IMR-90 (cell line): ENCODE data around the gene HDAC9. TPM values are rescaled to one million over a fixed set of nuclear protein-coding genes. Genes with fewer than 3 reads are reported as not detected.

Experiments
- ATAC-seq: fragments of 200-7000 bp; cut with Tn5 transposase; 2 replicates; pipeline ENCODE4 v1.9.1; 2020; ENCODE audit warnings: low read depth, mild to moderate bottlenecking, moderate library complexity
- BruUV-seq: library from RNA; stranded (reverse); fragments of 400-500 nt; replicated peaks from 2 replicates; lab custom pipeline; 2021; lab: Mats Ljungman, UMichigan
- CTCF ChIA-PET: fragments of 300-600 bp; formaldehyde crosslinking; extraction: SDS; loops from one replicate; lab custom pipeline; 2021; ENCODE audit warnings: antibody characterized with exemption; lab: Yijun Ruan, JAX
- POLR2A ChIA-PET: fragments of 300-600 bp; sonication (Branson Sonifier 250); formaldehyde crosslinking; loops from one replicate; lab custom pipeline; 2022; ENCODE audit warnings: antibody characterized with exemption; ENCODE audit not compliant: unreplicated experiment; lab: Charles Lee
- DNase-seq: peaks from one replicate; pipeline ENCODE4 v3.0.0; 2013
- H2AFZ ChIP-seq: replicated peaks from 2 replicates; pipeline ENCODE3; 2013; ENCODE audit warnings: low read length, mild to moderate bottlenecking; ENCODE audit not compliant: poor library complexity
- H2AK5ac ChIP-seq: 2 replicates; pipeline ENCODE4 v1.6.1; 2013; ENCODE audit warnings: low read depth, low read length, inconsistent platforms
- H2AK9ac ChIP-seq: replicated peaks from 2 replicates; pipeline ENCODE3; 2013; ENCODE audit warnings: mild to moderate bottlenecking, low read depth, low read length, moderate library complexity; ENCODE audit not compliant: poor library complexity
- H2BK120ac ChIP-seq: 2 replicates; pipeline ENCODE4 v1.6.1; 2013; ENCODE audit warnings: low read depth, low read length, inconsistent platforms
- H2BK15ac ChIP-seq: 3 replicates; pipeline ENCODE4 v1.6.1; 2013; ENCODE audit warnings: low read depth, low read length, inconsistent platforms
- H2BK20ac ChIP-seq: 2 replicates; pipeline ENCODE4 v1.6.1; 2013; ENCODE audit warnings: low read depth, mild to moderate bottlenecking, inconsistent platforms, low read length, moderate library complexity
- H2BK5ac ChIP-seq: 2 replicates; pipeline ENCODE4 v1.6.1; 2013; ENCODE audit warnings: mild to moderate bottlenecking, low read depth, low read length, inconsistent platforms; ENCODE audit not compliant: poor library complexity, severe bottlenecking
- H3K14ac ChIP-seq: replicated peaks from 2 replicates; pipeline ENCODE4 v1.6.1; 2013; ENCODE audit warnings: low read depth, low read length, inconsistent platforms
- H3K18ac ChIP-seq: 2 replicates; pipeline ENCODE4 v1.6.1; 2013; ENCODE audit warnings: low read depth, low read length, control low read depth
- H3K23ac ChIP-seq: 2 replicates; pipeline ENCODE4 v1.6.1; 2013; ENCODE audit warnings: low read depth, low read length, inconsistent platforms
- H3K27ac ChIP-seq: 2 replicates; pipeline ENCODE4 v1.5.1; 2013; ENCODE audit warnings: mild to moderate bottlenecking, control low read depth, low read length; ENCODE audit not compliant: insufficient read depth
- H3K27me3 ChIP-seq: 2 replicates; pipeline ENCODE4 v1.6.1; 2013; ENCODE audit warnings: low read length; ENCODE audit not compliant: control insufficient read depth, insufficient read depth
- H3K36me3 ChIP-seq: 2 replicates; pipeline ENCODE4 v1.6.1; 2013; ENCODE audit warnings: low read length, mixed read lengths; ENCODE audit not compliant: control insufficient read depth, insufficient read depth
- H3K4ac ChIP-seq: 2 replicates; pipeline ENCODE4 v1.6.1; 2013; ENCODE audit warnings: low read depth, low read length, inconsistent platforms
- H3K4me1 ChIP-seq: 2 replicates; pipeline ENCODE4 v1.6.1; 2013; ENCODE audit warnings: low read length, mixed read lengths; ENCODE audit not compliant: control insufficient read depth, insufficient read depth
- H3K4me2 ChIP-seq: 2 replicates; pipeline ENCODE4 v1.6.1; 2013; ENCODE audit warnings: low read depth, mild to moderate bottlenecking, control low read depth, low read length, moderate library complexity
- H3K4me3 ChIP-seq: 2 replicates; pipeline ENCODE4 v1.5.1; 2013; ENCODE audit warnings: low read depth, mild to moderate bottlenecking, control low read depth, low read length, moderate library complexity; ENCODE audit not compliant: insufficient read depth
- H3K56ac ChIP-seq: 2 replicates; pipeline ENCODE4 v1.6.1; 2013; ENCODE audit warnings: low read length, inconsistent platforms; ENCODE audit not compliant: insufficient read depth; ENCODE audit errors: extremely low read depth
- H3K79me1 ChIP-seq, 2 experiments: 2 replicates each; pipeline ENCODE4 v1.6.1; 2013; ENCODE audit warnings: low read length in 2 of 2, inconsistent platforms in 1 of 2, low read depth in 1 of 2
- H3K9ac ChIP-seq: 2 replicates; pipeline ENCODE4 v1.6.1; 2013; ENCODE audit warnings: low read depth, low read length, control low read depth
- H3K9me1 ChIP-seq: 2 replicates; pipeline ENCODE4 v1.6.1; 2013; ENCODE audit warnings: low read length, inconsistent platforms; ENCODE audit not compliant: insufficient read depth
- H3K9me3 ChIP-seq: 2 replicates; pipeline ENCODE4 v1.6.1; 2013; ENCODE audit warnings: low read length; ENCODE audit not compliant: control insufficient read depth, insufficient read depth
- H4K20me1 ChIP-seq: 2 replicates; pipeline ENCODE4 v1.6.1; 2013; ENCODE audit warnings: low read length, inconsistent platforms; ENCODE audit not compliant: insufficient read depth
- H4K5ac ChIP-seq: 2 replicates; pipeline ENCODE4 v1.6.1; 2013; ENCODE audit warnings: mild to moderate bottlenecking, low read depth, low read length, control low read depth
- H4K8ac ChIP-seq, 2 experiments: 2 replicates each; pipeline ENCODE4 v1.6.1; 2013; ENCODE audit warnings: low read depth in 2 of 2, low read length in 2 of 2, control low read depth in 1 of 2, inconsistent platforms in 1 of 2
- H4K91ac ChIP-seq: 2 replicates; pipeline ENCODE4 v1.6.1; 2013; ENCODE audit warnings: low read depth, low read length, inconsistent platforms; ENCODE audit not compliant: insufficient read depth
- BHLHE40 ChIP-seq: fragments of 150-350 bp; IDR thresholded peaks from 2 replicates; pipeline ENCODE4 v1.6.1; 2016; ENCODE audit warnings: mild to moderate bottlenecking, low read depth, low read length
- CEBPB ChIP-seq: IDR thresholded peaks from 2 replicates; pipeline ENCODE4 v1.6.1; 2012; ENCODE audit warnings: low read depth, low read length, improper control_type of control experiment
- CHD1 ChIP-seq: IDR thresholded peaks from 2 replicates; pipeline ENCODE4 v1.6.1; 2012; ENCODE audit warnings: low read depth, low read length, improper control_type of control experiment
- FOS ChIP-seq: fragments of 150-350 bp; IDR thresholded peaks from 2 replicates; pipeline ENCODE4 v1.6.1; 2016; ENCODE audit warnings: low read depth, low read length
- MAFK ChIP-seq: IDR thresholded peaks from 2 replicates; pipeline ENCODE4 v1.6.1; 2012; ENCODE audit warnings: low read depth, low read length, improper control_type of control experiment
- MAZ ChIP-seq: IDR thresholded peaks from 2 replicates; pipeline ENCODE4 v1.6.1; 2012; ENCODE audit warnings: low read depth, mild to moderate bottlenecking, low read length, improper control_type of control experiment, moderate library complexity, borderline replicate concordance
- MXI1 ChIP-seq: IDR thresholded peaks from 2 replicates; pipeline ENCODE4 v1.6.1; 2012; ENCODE audit warnings: low read depth, mild to moderate bottlenecking, low read length, moderate library complexity, borderline replicate concordance
- NFE2L2 ChIP-seq: fragments of 150-350 bp; IDR thresholded peaks from 2 replicates; pipeline ENCODE4 v1.6.1; 2016; ENCODE audit warnings: low read depth, mild to moderate bottlenecking, low read length
- POLR2A ChIP-seq: IDR thresholded peaks from 2 replicates; pipeline ENCODE4 v1.6.1; 2012; ENCODE audit warnings: mild to moderate bottlenecking, low read depth, low read length
- RCOR1 ChIP-seq: IDR thresholded peaks from 2 replicates; pipeline ENCODE4 v1.6.1; 2012; ENCODE audit warnings: mild to moderate bottlenecking, low read length, improper control_type of control experiment; ENCODE audit not compliant: insufficient replicate concordance
- RFX5 ChIP-seq: IDR thresholded peaks from 2 replicates; pipeline ENCODE4 v1.8.0; 2012; ENCODE audit warnings: low read depth, mild to moderate bottlenecking, low read length, moderate library complexity
- SMC3 ChIP-seq: fragments of 150-350 bp; IDR thresholded peaks from 2 replicates; pipeline ENCODE4 v1.6.1; 2016; ENCODE audit warnings: low read depth, mild to moderate bottlenecking, antibody characterized with exemption, low read length, moderate library complexity
- WGBS, 2 experiments: methylation state at CpG; one replicate each; pipeline versions ENCODE4 v1.1.5 to v1.1.7; 2013; ENCODE audit warnings: missing lambda C conversion rate in 2 of 2; ENCODE audit not compliant: insufficient read length in 1 of 2; ENCODE audit errors: extremely low coverage in 2 of 2; 5-methylcytosine and 5-hydroxymethylcytosine counted together
- dilution Hi-C: fragments of 300-500 bp; cut with HindIII; formaldehyde crosslinking; loops from one replicate; pipeline ENCODE4 v1.14.3; 2018; ENCODE audit warnings: low sequenced_read_pairs; ENCODE audit not compliant: unreplicated experiment
- in situ Hi-C: fragments of 300-500 bp; cut with MboI; formaldehyde crosslinking; loops from 3 replicates; pipeline ENCODE4 v1.14.3; 2019; ENCODE audit warnings: low sequenced_read_pairs, inconsistent platforms, mixed read lengths
- intact Hi-C: fragments of 100-400 bp; cut with micrococcal nuclease; formaldehyde crosslinking; loops from 2 replicates; pipeline ENCODE4 v1.10.0; 2022
- polyA plus RNA-seq, 3 experiments: library from polyadenylated mRNA; depleted of rRNA; stranded (reverse); fragments of >200 nt; gene quantifications; 2 replicates each; pipeline ENCODE4 v1.2.3, GENCODE V29; 2012; ENCODE audit warnings: low replicate concordance in 1 of 3
- total RNA-seq: library from RNA; depleted of rRNA; stranded (reverse); fragments of >200 nt; gene quantifications from 2 replicates; pipeline ENCODE4 v1.2.3, GENCODE V29; 2012
- TF ChIP-seq, protein P1 (sequence below): fragments of 150-350 bp; IDR thresholded peaks from 2 replicates; pipeline ENCODE4 v1.6.1; 2016; ENCODE audit warnings: low read depth, mild to moderate bottlenecking, low read length, moderate library complexity, borderline replicate concordance
- TF ChIP-seq, protein P2 (sequence below): conservative IDR thresholded peaks from 2 replicates; pipeline ENCODE4 v1.5.1; 2012; ENCODE audit warnings: mild to moderate bottlenecking, low read depth, low read length, improper control_type of control experiment

HDAC9 gene
- total and polyA plus RNA-seq, 2 of the 4 experiments (the other 2 are of a cell fraction): 4.3 to 24.7 TPM

DNA sequence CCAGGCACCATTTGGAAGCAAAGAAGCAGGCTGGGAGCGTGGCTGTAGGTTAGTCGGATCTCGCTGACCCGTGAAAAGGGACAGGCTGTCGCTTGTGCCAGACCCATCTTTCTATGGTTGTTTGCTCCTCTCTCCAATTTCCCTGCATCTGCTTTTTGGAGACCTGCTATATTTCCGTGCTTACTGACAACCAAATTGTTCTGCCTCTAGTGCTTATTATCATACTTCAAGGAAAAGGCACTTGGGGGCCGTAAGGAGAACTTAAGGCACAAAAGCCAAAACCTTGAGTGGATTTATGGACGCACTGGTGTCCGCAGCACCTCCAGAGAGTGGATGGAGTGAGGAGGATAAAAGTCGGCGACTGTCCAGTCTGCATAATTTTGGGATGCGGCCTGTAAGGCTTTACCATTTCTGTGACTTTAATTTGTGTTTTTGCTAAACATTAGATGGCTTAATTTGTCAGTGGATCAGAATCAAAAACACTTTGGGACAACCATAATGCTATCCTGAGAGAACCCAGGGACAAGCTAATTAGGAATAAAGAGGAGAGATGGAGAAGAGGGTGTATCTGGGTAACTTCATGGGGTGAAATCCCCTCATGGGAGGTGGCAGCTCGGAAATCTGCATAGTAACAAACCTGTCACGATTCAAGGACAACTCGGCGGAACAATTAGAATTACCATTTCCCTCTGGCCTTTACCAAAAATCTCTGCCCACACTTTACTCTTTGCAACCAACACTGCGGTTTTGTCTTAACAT is 206.7 kb downstream of the HDAC9 start:
- H3K9ac ChIP-seq: no peak overlapping the region
- BruUV-seq: no TSS peak
- H2BK5ac ChIP-seq: no peak overlapping the region
- H4K8ac ChIP-seq: no peak overlapping the region
- H3K23ac ChIP-seq: no peak overlapping the region
- no peak overlapping the region for H2AFZ ChIP-seq
- H2BK120ac ChIP-seq: no peak overlapping the region
- H3K9me1 ChIP-seq: no peaks in the 10 kb centered on the region
- no peak overlapping the region for H2BK15ac ChIP-seq
- H3K4ac ChIP-seq: no peak overlapping the region
- H4K91ac ChIP-seq: no peak overlapping the region
- ChIA-PET CTCF (no interaction called here), POLR2A (no interaction called here)
- no peak for TF ChIP-seq SMC3
- TF ChIP-seq, protein P1, sequence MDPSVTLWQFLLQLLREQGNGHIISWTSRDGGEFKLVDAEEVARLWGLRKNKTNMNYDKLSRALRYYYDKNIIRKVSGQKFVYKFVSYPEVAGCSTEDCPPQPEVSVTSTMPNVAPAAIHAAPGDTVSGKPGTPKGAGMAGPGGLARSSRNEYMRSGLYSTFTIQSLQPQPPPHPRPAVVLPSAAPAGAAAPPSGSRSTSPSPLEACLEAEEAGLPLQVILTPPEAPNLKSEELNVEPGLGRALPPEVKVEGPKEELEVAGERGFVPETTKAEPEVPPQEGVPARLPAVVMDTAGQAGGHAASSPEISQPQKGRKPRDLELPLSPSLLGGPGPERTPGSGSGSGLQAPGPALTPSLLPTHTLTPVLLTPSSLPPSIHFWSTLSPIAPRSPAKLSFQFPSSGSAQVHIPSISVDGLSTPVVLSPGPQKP: no peak
- TF ChIP-seq RCOR1: no peak
- TF ChIP-seq NFE2L2: no peak
- TF ChIP-seq MAFK: no peak
- no peak for TF ChIP-seq POLR2A
- no peak for TF ChIP-seq BHLHE40
- no peak for TF ChIP-seq RFX5
- TF ChIP-seq CHD1: no peak
- TF ChIP-seq, protein P2, sequence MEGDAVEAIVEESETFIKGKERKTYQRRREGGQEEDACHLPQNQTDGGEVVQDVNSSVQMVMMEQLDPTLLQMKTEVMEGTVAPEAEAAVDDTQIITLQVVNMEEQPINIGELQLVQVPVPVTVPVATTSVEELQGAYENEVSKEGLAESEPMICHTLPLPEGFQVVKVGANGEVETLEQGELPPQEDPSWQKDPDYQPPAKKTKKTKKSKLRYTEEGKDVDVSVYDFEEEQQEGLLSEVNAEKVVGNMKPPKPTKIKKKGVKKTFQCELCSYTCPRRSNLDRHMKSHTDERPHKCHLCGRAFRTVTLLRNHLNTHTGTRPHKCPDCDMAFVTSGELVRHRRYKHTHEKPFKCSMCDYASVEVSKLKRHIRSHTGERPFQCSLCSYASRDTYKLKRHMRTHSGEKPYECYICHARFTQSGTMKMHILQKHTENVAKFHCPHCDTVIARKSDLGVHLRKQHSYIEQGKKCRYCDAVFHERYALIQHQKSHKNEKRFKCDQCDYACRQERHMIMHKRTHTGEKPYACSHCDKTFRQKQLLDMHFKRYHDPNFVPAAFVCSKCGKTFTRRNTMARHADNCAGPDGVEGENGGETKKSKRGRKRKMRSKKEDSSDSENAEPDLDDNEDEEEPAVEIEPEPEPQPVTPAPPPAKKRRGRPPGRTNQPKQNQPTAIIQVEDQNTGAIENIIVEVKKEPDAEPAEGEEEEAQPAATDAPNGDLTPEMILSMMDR: no peak
- no peak for TF ChIP-seq CEBPB
- TF ChIP-seq MAZ: no peak
- TF ChIP-seq FOS: no peak
- no peak for TF ChIP-seq MXI1
- no peaks in the 10 kb centered on the region for H3K27me3 ChIP-seq
- no peak overlapping the region for H3K56ac ChIP-seq
- no peak overlapping the region for H2AK9ac ChIP-seq
- H3K4me1 ChIP-seq: no peaks in the 10 kb centered on the region
- H3K27ac ChIP-seq: no peak overlapping the region
- H3K79me1 ChIP-seq: no peaks in the 10 kb centered on the region
- intact Hi-C loops (no loop called here), dilution Hi-C loops (no loop called here), in situ Hi-C loops (no loop called here)
- no peaks in the 10 kb centered on the region for H3K9me3 ChIP-seq
- no peaks in the 10 kb centered on the region for H3K36me3 ChIP-seq
- no peak overlapping the region for H2BK20ac ChIP-seq
- H4K20me1 ChIP-seq: no peaks in the 10 kb centered on the region
- 95% methylated on average over 3 of the region's 17 CpGs; no CpG with 5 or more reads in 1 of the 2 experiments for WGBS, 2 experiments
- DNase-seq (no peak), ATAC-seq (no peak)
- no peak overlapping the region for H3K14ac ChIP-seq
- no peak overlapping the region for H4K5ac ChIP-seq
- no peak overlapping the region for H3K18ac ChIP-seq
- no peak overlapping the region for H3K4me3 ChIP-seq
- H2AK5ac ChIP-seq: no peak overlapping the region
- H3K4me2 ChIP-seq: no peak overlapping the region
